ENCODE measurements around the gene POLE. TPM values are rescaled to one million over a fixed set of nuclear protein-coding genes. Genes with fewer than 3 reads are reported as not detected.

POLE gene
- total RNA-seq, 1 experiment from 2014 or later: 96.1 TPM

GRCh38 chr12:132610866-132611602, 76.1 kb downstream of the POLE start:
- Histone ChIP-seq H3K27me3 (ENCODE audit: low read length) (peaks cover 10% of the 10 kb centered on the region), H3K9me2 (replicated peaks; ENCODE audit: low read length) (no peaks in the 10 kb centered on the region), H3K4me1 (ENCODE audit: insufficient read depth, low read length) (no peaks in the 10 kb centered on the region), H3K4me2 (ENCODE audit: low read length) (no peak overlapping the region), H2AFZ (ENCODE audit: low read length) (no peak overlapping the region), H3K4me3 (ENCODE audit: low read length) (no peak overlapping the region), H3F3A (ENCODE audit: low read length, unreplicated experiment) (no peaks in the 10 kb centered on the region), H4K20me1 (ENCODE audit: low read length) (no peaks in the 10 kb centered on the region), H3K79me2 (ENCODE audit: low read length) (no peaks in the 10 kb centered on the region), H3K27ac (ENCODE audit: low read length) (no peak overlapping the region), H3K9me3 (ENCODE audit: low read length) (no peaks in the 10 kb centered on the region), H3K36me3 (ENCODE audit: low read depth, low read length) (no peaks in the 10 kb centered on the region), H3K9ac (ENCODE audit: low read length) (no peak overlapping the region)
- POLR2A ChIA-PET (ENCODE audit: unreplicated experiment): no interaction called here
- no peak for DNase-seq
- no TSS peak for BruUV-seq (replicated peaks)
- ATAC-seq: no peak
- CTCF ChIA-PET: no interaction called here
- TF ChIP-seq EZH2phosphoT487 (IDR thresholded peaks at IDR 0.05; ENCODE audit: borderline replicate concordance, low read length): no peak
- no peak for TF ChIP-seq CTCF (conservative IDR thresholded peaks at IDR 0.05; ENCODE audit: low read depth, low read length)
- TF ChIP-seq EZH2 (IDR thresholded peaks at IDR 0.05; ENCODE audit: low read length, unreplicated experiment): no peak
- intact Hi-C loops (cut with micrococcal nuclease): no loop called here

- DNase-seq (no peak), ATAC-seq (no peak)
- no peaks in the 10 kb centered on the region for H3K4me1 ChIP-seq (ENCODE audit: insufficient read depth, low read length)
- no peak for TF ChIP-seq EZH2 (IDR thresholded peaks at IDR 0.05; ENCODE audit: low read length, unreplicated experiment)
- no peak for TF ChIP-seq EZH2phosphoT487 (IDR thresholded peaks at IDR 0.05; ENCODE audit: borderline replicate concordance, low read length)
- no peak for TF ChIP-seq CTCF (conservative IDR thresholded peaks at IDR 0.05; ENCODE audit: low read depth, low read length)
- ChIA-PET CTCF (no interaction called here), POLR2A (ENCODE audit: unreplicated experiment) (no interaction called here)
- no TSS peak for BruUV-seq (replicated peaks)
- H3K36me3 ChIP-seq (ENCODE audit: low read depth, low read length): no peaks in the 10 kb centered on the region
- H3K27ac ChIP-seq (ENCODE audit: low read length): no peak within 1 kb of the TSS
- no peak within 1 kb of the TSS for H2AFZ ChIP-seq (ENCODE audit: low read length)
- H3K9ac ChIP-seq (ENCODE audit: low read length): no peak within 1 kb of the TSS
- H3K9me2 ChIP-seq (replicated peaks; ENCODE audit: low read length): no peaks in the 10 kb centered on the region
- intact Hi-C loops (cut with micrococcal nuclease): no loop called here
- no peaks in the 10 kb centered on the region for H3K79me2 ChIP-seq (ENCODE audit: low read length)
- no peak within 1 kb of the TSS for H3K4me3 ChIP-seq (ENCODE audit: low read length)
- H3F3A ChIP-seq (ENCODE audit: low read length, unreplicated experiment): no peaks in the 10 kb centered on the region
- H3K4me2 ChIP-seq (ENCODE audit: low read length): no peak within 1 kb of the TSS
- H3K9me3 ChIP-seq (ENCODE audit: low read length): no peaks in the 10 kb centered on the region
- 0 out of 2 replicates have a peak, but pooled peaks cover 2% of the 10 kb centered on the region for H3K27me3 ChIP-seq (ENCODE audit: low read length)
- no peaks in the 10 kb centered on the region for H4K20me1 ChIP-seq (ENCODE audit: low read length)
Observed at GRCh38 chr12:132610051-132610759, 76.9 kb downstream of the POLE start, which contains the start of gene LRCOL1. LRCOL1 (minus strand) TSS chr12:132610582; CDS start chr12:132606251, 4,331 bp downstream.
